ENCODE results near the gene INO80.

The INO80 gene

GRCh38 chr15:41001524-41002214 lies 114.4 kb downstream of the INO80 start:
- DNase-seq (ENCODE audit: low read depth in 2 of 2): no peak

DNA sequence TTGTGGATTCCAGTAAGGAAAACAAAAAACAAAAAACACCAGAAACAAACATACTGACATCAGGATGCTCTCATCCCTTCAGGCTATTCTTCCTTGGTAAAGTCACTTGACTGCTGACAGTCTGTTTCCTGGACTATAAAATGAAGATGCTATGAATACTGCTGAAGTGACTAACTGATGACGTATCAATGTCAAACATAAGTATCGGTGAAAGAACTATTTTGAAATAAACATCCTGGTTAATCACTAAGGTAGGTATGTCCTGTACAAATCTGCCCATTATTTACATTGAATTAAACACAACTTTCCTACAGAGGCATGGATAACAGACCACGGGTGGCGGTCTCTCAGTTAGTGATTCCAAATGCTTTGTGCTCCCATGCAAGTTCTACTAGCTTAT lies 116.9 kb downstream of the INO80 start:
- no peak for DNase-seq (ENCODE audit: low read depth in 2 of 2)

- no peak for DNase-seq (ENCODE audit: low read depth in 2 of 2)
Observed at GRCh38 chr15:40995656-40996055, 120.4 kb downstream of the INO80 start.

DNA sequence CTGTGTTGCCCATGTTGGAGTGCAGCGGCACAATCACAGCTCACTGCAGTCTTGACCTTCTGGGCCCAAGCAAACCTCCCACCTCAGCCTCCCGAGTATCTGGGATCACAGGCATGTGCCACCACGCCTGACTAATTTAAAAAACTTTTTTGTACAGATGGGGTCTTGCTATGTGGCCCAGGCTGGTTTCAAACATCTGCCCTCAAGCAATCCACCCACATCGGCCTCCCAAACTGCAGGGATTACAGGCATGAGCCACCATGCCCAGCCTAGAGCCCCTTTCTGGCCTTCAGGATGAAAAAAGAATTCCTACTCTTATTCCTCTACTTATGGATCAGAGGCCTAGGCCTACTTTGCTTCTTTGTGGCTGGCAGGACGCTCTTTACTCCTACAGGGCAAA lies 123.3 kb downstream of the INO80 start:
- DNase-seq (ENCODE audit: low read depth in 2 of 2): no peak

DNA sequence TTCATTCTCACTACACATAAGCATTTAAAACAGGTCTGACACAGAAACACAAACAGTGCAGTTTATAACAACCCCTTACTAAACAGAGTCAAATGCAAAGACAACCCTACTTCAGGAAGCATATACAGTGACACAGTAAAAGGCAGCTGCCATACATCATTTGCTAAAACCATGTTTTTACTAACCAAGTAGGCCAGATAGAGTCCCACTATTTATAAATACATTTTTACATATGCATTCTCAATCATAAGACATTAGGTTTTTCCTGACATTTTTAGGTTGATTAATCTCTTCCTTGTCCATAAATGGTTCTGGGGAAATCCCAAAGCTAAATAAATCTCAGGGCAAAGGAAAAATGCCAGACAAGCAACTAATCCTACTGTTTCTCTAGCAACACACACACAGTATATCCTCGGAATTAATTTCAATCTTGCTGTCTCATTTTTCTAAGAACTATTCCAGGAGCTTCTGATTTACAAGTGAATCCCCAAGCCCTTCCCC lies 123.8 kb downstream of the INO80 start:
- DNase-seq (ENCODE audit: low read depth in 2 of 2): no peak

DNA sequence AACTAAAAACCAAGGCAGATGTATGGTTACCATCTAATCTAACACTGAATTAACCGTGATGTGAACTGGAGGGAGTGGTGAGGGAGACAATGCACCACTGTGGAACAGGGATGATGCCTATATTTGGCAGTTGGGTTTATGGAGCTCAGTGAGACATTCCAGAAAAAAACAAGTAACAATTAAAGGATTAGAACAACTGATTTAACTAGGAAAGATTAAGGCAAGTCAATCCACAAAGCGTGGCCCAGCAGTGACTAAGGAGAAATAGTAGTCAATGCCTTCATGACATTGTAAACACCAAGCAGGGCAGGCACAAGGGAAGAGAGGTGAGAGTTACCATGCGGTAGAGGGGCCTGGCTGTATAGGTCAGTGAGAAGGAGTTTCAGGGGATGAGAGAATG lies 124.7 kb downstream of the INO80 start:
- no peak for DNase-seq (ENCODE audit: low read depth in 2 of 2)

GRCh38 chr15:40990789-40991188 lies 125.3 kb downstream of the INO80 start:
- no peak for DNase-seq (ENCODE audit: low read depth in 2 of 2)

- DNase-seq (ENCODE audit: low read depth in 2 of 2): no peak
Observed at GRCh38 chr15:40990080-40990479, 126.0 kb downstream of the INO80 start.

- no peak for DNase-seq (ENCODE audit: low read depth in 2 of 2)
Observed at GRCh38 chr15:40988156-40988555, 127.9 kb downstream of the INO80 start.

- no peak for DNase-seq (ENCODE audit: low read depth in 2 of 2)
Observed at GRCh38 chr15:40986820-40987219, 129.3 kb downstream of the INO80 start.

GRCh38 chr15:40985541-40986330 lies 130.3 kb downstream of the INO80 start:
- no peak for DNase-seq (ENCODE audit: low read depth in 2 of 2)

DNA sequence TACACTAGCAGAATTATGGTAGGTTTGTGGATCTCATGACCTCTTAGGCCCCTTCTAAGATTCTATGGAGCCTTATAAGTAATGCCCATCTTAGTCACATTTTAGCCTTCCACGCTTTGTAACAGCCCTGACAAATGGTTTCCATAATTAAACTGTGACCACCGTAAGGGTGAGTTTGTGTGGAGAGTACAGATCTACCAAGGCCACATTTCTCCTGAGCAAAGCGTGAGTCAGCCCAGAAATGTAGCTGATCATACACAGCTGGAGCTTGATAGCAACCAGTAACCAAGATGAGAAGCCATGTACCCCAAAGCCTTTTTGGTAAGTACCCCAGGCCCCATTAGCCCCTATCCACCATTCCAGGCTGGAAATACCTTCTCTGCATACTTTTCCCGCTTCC lies 131.1 kb downstream of the INO80 start:
- DNase-seq (ENCODE audit: low read depth in 2 of 2): no peak

- DNase-seq (ENCODE audit: low read depth in 2 of 2): no peak
Observed at GRCh38 chr15:40984406-40984805, 131.7 kb downstream of the INO80 start.

DNA sequence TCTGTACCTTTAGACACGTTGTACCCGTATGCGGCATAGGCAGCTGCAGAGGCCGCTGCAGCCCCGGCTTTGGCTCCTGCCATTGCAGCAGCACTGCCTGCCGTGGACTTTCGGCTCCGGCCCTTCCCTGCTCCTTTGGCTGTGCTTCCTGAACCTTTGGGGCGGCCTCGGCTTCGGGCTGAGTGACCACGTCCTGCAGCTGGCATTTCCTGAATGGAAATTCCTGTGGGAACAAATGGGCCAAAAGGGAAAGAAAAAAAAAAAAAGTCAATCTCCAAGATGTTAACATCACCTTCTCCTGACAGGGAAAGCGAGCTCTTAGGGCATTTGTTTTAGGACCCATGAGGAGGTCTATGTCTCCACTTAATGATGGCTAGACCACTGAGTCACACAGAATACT lies 133.2 kb downstream of the INO80 start:
- no peak for DNase-seq (ENCODE audit: low read depth in 2 of 2)

- DNase-seq (ENCODE audit: low read depth in 2 of 2): no peak
Observed at GRCh38 chr15:40981186-40981585, 134.9 kb downstream of the INO80 start.

GRCh38 chr15:40978562-40978961 lies 137.5 kb downstream of the INO80 start:
- DNase-seq (ENCODE audit: low read depth in 2 of 2): no peak

GRCh38 chr15:40978141-40978540 lies 137.9 kb downstream of the INO80 start:
- no peak for DNase-seq (ENCODE audit: low read depth in 2 of 2)

DNA sequence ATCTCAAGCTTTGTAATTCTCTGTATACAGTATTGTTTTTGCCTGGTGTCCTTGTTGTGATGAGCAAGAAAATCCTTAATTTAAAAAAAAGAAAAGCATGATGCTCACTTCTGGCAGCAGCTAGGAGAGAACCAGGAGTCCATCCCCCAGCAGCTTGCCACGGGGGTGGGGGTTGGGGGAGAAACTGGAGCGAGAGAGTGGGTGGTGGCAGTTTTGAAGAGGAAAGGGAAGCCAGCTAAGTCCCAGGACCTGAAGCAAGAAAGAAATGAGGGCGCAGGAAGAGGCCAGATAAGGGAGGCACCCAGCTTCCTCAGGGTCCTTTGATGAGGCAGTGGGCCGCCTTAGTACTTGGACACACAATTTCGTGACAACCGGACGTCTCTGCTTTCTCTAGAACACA lies 139.3 kb downstream of the INO80 start:
- no peak for DNase-seq (ENCODE audit: low read depth in 2 of 2)

DNA sequence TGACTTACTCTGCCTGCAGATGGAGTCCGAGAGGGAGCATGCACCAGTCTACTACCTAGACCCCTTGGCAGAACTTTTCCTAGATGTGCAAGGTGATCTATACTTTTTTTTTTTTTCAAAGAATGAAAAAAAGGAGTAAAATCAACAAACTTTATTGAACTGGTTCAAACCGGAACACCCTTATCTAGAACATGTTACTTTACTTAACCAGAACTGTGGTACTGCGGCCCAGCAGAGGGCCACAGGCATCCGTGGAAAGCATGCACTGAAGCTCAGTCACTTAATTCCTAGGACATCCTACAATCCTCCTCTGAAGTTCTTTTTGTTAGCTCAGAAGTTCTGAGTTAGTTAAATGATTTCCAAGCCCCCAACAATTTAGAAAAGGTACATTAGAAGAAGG lies 141.2 kb downstream of the INO80 start:
- DNase-seq (ENCODE audit: low read depth in 2 of 2): no peak

- DNase-seq (ENCODE audit: low read depth in 2 of 2): no peak
Observed at GRCh38 chr15:40969363-40969762, 146.7 kb downstream of the INO80 start.

GRCh38 chr15:40968290-40969085 lies 147.6 kb downstream of the INO80 start:
- no peak for DNase-seq (ENCODE audit: low read depth in 2 of 2)

DNA sequence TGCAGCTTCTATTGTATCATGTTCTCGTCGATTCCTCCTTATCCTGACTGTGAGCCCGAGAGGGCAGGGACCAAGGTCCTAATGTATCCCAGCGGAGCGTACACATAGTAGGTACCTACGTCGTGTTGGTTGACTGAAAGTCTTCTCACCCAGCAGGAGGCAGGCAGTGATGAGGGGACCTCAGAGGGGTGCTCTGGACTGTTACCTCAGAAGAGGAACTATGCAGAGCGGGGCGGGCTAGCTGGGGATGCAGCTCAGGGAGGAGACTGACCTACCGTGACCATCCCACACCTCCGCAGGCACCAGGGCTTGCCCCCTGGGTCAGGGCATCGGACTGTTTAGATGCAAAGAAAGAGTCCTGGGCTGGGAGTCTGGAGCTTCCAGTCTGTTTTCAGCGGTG lies 151.4 kb downstream of the INO80 start:
- DNase-seq (ENCODE audit: low read depth in 2 of 2): no peak
